Measurements from ENCODE around the gene ZNF44.

DNA sequence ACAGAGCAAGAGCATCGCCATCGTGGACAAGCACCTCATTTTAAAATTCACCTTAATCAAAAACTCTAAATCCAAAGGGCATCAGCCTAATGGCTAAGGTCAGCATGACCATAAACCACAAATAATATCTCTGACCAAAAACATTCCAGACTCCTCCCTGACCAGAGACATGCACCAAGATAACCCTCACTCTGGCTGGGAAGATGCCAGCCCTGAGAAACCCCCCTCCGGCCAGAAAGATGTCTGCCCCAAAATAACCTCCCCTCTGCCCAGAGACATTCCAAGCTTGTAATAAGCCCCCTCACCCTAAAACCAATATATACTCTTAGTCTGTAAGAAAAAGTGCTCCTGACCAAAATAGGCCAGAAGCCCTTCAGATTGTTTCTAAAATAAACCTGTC, 61.7 kb downstream of the ZNF44 start:
- TF ChIP-seq, protein P1, sequence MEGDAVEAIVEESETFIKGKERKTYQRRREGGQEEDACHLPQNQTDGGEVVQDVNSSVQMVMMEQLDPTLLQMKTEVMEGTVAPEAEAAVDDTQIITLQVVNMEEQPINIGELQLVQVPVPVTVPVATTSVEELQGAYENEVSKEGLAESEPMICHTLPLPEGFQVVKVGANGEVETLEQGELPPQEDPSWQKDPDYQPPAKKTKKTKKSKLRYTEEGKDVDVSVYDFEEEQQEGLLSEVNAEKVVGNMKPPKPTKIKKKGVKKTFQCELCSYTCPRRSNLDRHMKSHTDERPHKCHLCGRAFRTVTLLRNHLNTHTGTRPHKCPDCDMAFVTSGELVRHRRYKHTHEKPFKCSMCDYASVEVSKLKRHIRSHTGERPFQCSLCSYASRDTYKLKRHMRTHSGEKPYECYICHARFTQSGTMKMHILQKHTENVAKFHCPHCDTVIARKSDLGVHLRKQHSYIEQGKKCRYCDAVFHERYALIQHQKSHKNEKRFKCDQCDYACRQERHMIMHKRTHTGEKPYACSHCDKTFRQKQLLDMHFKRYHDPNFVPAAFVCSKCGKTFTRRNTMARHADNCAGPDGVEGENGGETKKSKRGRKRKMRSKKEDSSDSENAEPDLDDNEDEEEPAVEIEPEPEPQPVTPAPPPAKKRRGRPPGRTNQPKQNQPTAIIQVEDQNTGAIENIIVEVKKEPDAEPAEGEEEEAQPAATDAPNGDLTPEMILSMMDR (IDR thresholded peaks at IDR 0.05; ENCODE audit: low read depth, low read length, missing input control) = no peak
- TF ChIP-seq, protein P2, sequence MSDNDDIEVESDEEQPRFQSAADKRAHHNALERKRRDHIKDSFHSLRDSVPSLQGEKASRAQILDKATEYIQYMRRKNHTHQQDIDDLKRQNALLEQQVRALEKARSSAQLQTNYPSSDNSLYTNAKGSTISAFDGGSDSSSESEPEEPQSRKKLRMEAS (IDR thresholded peaks at IDR 0.05) = no peak
- TF ChIP-seq GABPA (IDR thresholded peaks at IDR 0.05 in 1 of 2, conservative IDR thresholded peaks at IDR 0.05 in 1 of 2) = no peak
- TF ChIP-seq, protein P3, sequence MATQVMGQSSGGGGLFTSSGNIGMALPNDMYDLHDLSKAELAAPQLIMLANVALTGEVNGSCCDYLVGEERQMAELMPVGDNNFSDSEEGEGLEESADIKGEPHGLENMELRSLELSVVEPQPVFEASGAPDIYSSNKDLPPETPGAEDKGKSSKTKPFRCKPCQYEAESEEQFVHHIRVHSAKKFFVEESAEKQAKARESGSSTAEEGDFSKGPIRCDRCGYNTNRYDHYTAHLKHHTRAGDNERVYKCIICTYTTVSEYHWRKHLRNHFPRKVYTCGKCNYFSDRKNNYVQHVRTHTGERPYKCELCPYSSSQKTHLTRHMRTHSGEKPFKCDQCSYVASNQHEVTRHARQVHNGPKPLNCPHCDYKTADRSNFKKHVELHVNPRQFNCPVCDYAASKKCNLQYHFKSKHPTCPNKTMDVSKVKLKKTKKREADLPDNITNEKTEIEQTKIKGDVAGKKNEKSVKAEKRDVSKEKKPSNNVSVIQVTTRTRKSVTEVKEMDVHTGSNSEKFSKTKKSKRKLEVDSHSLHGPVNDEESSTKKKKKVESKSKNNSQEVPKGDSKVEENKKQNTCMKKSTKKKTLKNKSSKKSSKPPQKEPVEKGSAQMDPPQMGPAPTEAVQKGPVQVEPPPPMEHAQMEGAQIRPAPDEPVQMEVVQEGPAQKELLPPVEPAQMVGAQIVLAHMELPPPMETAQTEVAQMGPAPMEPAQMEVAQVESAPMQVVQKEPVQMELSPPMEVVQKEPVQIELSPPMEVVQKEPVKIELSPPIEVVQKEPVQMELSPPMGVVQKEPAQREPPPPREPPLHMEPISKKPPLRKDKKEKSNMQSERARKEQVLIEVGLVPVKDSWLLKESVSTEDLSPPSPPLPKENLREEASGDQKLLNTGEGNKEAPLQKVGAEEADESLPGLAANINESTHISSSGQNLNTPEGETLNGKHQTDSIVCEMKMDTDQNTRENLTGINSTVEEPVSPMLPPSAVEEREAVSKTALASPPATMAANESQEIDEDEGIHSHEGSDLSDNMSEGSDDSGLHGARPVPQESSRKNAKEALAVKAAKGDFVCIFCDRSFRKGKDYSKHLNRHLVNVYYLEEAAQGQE (IDR thresholded peaks at IDR 0.05) = no peak
- no peak for TF ChIP-seq TAF1 (conservative IDR thresholded peaks at IDR 0.05)
- TF ChIP-seq YY1 (IDR thresholded peaks at IDR 0.05) = no peak
- TF ChIP-seq, protein P4, sequence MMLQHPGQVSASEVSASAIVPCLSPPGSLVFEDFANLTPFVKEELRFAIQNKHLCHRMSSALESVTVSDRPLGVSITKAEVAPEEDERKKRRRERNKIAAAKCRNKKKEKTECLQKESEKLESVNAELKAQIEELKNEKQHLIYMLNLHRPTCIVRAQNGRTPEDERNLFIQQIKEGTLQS (IDR thresholded peaks at IDR 0.05) = no peak
- no peak for TF ChIP-seq FOXA1 (IDR thresholded peaks at IDR 0.05)
- TF ChIP-seq, protein P5, sequence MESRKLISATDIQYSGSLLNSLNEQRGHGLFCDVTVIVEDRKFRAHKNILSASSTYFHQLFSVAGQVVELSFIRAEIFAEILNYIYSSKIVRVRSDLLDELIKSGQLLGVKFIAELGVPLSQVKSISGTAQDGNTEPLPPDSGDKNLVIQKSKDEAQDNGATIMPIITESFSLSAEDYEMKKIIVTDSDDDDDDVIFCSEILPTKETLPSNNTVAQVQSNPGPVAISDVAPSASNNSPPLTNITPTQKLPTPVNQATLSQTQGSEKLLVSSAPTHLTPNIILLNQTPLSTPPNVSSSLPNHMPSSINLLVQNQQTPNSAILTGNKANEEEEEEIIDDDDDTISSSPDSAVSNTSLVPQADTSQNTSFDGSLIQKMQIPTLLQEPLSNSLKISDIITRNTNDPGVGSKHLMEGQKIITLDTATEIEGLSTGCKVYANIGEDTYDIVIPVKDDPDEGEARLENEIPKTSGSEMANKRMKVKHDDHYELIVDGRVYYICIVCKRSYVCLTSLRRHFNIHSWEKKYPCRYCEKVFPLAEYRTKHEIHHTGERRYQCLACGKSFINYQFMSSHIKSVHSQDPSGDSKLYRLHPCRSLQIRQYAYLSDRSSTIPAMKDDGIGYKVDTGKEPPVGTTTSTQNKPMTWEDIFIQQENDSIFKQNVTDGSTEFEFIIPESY (IDR thresholded peaks at IDR 0.05) = no peak
- TF ChIP-seq FOXA2 (IDR thresholded peaks at IDR 0.05) = no peak
- TF ChIP-seq JUND (IDR thresholded peaks at IDR 0.05) = no peak
